ENCODE data around the gene PDPK1.

PDPK1 gene

DNA sequence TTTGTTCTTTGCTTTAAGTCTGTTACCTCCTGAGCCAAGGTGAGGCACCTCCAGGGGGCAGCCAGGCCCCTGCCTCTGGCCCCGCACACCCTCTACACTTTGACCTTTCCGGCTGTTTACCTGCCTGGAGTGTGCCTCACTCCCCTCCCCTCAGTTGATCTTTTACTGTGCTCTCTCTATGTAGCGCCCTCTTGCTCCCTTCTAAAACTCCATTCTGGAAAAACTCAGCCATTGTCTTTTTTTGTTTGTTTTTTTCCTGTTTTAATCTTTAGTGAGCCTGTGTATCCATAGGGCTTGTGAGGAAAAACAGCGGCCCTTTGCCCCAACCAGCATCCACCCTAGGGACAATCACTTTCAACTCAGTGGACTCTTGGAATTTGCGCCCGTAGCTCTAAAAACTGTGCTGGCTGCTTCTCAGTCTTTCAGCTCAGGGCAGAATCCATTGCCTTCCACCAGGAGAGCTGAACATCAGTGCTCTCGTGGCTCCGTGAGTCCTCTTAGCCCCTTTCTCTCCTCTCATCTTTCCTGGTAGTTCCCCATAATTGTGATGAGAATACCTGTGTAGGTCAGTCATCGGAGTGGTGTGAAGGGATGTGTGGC is 13.4 kb upstream of the PDPK1 start:
- Histone ChIP-seq H3K9ac (ENCODE audit: low read depth, low read length, poor library complexity, severe bottlenecking) (no peak overlapping the region), H3K27me3 (ENCODE audit: insufficient read depth, low read length, poor library complexity, severe bottlenecking) (no peaks in the 10 kb centered on the region), H2AFZ (ENCODE audit: low read length) (no peak overlapping the region), H3K36me3 (ENCODE audit: insufficient read depth, low read length) (no peaks in the 10 kb centered on the region), H3K4me1 (ENCODE audit: insufficient read depth, low read length, poor library complexity, severe bottlenecking) (no peaks in the 10 kb centered on the region), H3K9me3 (ENCODE audit: insufficient read depth, low read depth, low read length) (no peaks in the 10 kb centered on the region), H3K4me3 (ENCODE audit: low read length, poor library complexity, severe bottlenecking) (no peak overlapping the region), H3F3A (ENCODE audit: low read depth) (no peaks in the 10 kb centered on the region), H3K4me2 (ENCODE audit: low read depth, low read length, poor library complexity, severe bottlenecking) (no peak overlapping the region), H4K20me1 (ENCODE audit: insufficient read depth, low read length, poor library complexity, severe bottlenecking) (no peaks in the 10 kb centered on the region), H3K9me2 (replicated peaks; ENCODE audit: low read depth, low read length) (no peaks in the 10 kb centered on the region), H3K79me2 (ENCODE audit: insufficient read depth, low read length) (0 out of 2 replicates have a peak, but pooled peaks cover 5% of the 10 kb centered on the region)
- TF ChIP-seq, protein P1, sequence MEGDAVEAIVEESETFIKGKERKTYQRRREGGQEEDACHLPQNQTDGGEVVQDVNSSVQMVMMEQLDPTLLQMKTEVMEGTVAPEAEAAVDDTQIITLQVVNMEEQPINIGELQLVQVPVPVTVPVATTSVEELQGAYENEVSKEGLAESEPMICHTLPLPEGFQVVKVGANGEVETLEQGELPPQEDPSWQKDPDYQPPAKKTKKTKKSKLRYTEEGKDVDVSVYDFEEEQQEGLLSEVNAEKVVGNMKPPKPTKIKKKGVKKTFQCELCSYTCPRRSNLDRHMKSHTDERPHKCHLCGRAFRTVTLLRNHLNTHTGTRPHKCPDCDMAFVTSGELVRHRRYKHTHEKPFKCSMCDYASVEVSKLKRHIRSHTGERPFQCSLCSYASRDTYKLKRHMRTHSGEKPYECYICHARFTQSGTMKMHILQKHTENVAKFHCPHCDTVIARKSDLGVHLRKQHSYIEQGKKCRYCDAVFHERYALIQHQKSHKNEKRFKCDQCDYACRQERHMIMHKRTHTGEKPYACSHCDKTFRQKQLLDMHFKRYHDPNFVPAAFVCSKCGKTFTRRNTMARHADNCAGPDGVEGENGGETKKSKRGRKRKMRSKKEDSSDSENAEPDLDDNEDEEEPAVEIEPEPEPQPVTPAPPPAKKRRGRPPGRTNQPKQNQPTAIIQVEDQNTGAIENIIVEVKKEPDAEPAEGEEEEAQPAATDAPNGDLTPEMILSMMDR (conservative IDR thresholded peaks at IDR 0.05; ENCODE audit: low read length) = no peak
- TF ChIP-seq EZH2phosphoT487 (IDR thresholded peaks at IDR 0.05; ENCODE audit: borderline replicate concordance) = no peak

DNA sequence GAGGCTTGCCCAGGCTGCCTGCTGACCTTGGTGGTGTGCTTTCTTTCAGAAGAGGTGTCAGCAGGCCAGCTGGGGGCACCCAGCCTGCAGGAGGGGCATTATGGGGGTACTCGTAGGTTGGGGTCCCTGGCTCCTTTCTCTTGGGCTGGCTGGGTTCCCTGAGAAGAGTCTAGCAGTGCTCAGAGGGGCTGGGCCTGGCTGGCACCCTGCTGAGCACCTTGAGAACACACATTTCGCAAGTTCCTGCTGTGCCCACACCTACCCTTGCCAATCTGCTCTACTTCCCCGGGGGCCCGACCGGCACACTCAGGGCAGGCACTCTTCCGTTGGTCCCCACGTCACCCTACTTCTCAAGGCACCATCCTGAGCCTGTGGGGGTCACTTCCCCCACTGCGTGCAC is 11.7 kb upstream of the PDPK1 start:
- H3K9ac ChIP-seq (ENCODE audit: low read depth, low read length, poor library complexity, severe bottlenecking) = no peak overlapping the region
- no peaks in the 10 kb centered on the region for H4K20me1 ChIP-seq (ENCODE audit: insufficient read depth, low read length, poor library complexity, severe bottlenecking)
- H3K4me2 ChIP-seq (ENCODE audit: low read depth, low read length, poor library complexity, severe bottlenecking) = no peak overlapping the region
- no peak overlapping the region for H3K4me3 ChIP-seq (ENCODE audit: low read length, poor library complexity, severe bottlenecking)
- H3K36me3 ChIP-seq (ENCODE audit: insufficient read depth, low read length) = no peaks in the 10 kb centered on the region
- TF ChIP-seq, protein P1 (conservative IDR thresholded peaks at IDR 0.05; ENCODE audit: low read length) = no peak
- TF ChIP-seq EZH2phosphoT487 (IDR thresholded peaks at IDR 0.05; ENCODE audit: borderline replicate concordance) = no peak
- no peaks in the 10 kb centered on the region for H3K9me3 ChIP-seq (ENCODE audit: insufficient read depth, low read depth, low read length)
- no peaks in the 10 kb centered on the region for H3F3A ChIP-seq (ENCODE audit: low read depth)
- no peaks in the 10 kb centered on the region for H3K4me1 ChIP-seq (ENCODE audit: insufficient read depth, low read length, poor library complexity, severe bottlenecking)
- no peaks in the 10 kb centered on the region for H3K79me2 ChIP-seq (ENCODE audit: insufficient read depth, low read length)
- no peaks in the 10 kb centered on the region for H3K27me3 ChIP-seq (ENCODE audit: insufficient read depth, low read length, poor library complexity, severe bottlenecking)
- H3K9me2 ChIP-seq (replicated peaks; ENCODE audit: low read depth, low read length) = no peaks in the 10 kb centered on the region
- no peak overlapping the region for H2AFZ ChIP-seq (ENCODE audit: low read length)

DNA sequence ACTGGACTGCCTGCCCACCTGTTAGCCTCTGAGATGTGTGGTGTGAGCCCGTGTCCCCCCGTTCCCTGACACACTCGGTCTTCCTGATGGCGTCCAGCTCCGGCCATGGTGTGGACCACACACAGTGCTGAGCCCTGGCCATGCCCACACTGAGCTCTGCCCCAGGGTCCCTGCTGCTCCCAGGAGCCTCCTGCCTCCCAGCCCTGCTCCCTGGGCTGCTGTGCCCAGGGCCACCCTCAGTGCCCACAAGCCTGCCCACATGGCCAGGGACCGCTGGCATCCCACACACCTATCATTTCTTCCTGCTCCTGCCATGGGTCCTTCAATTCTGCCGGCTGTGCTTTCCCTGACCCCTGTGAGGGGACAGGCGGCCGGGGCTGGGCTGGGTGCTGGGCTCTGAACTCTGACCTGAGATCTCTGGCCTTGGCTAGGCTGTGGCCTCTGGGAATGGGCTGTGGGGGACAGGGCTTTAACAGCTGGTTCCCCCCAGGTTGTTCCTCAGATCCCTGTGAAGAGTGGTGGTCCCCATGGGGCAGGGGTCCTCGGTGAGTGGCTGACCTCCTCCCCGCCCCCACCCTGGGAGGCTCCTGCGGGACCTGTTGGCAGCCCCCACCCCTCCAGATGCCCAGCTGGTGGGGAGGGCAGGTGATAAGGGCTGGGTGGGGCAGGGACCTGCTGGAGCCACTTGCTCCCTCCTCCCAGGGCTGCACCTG is 10.6 kb upstream of the PDPK1 start:
- H3K9me2 ChIP-seq (replicated peaks; ENCODE audit: low read depth, low read length) = no peaks in the 10 kb centered on the region
- no peak overlapping the region for H3K4me3 ChIP-seq (ENCODE audit: low read length, poor library complexity, severe bottlenecking)
- H3K27me3 ChIP-seq (ENCODE audit: insufficient read depth, low read length, poor library complexity, severe bottlenecking) = no peaks in the 10 kb centered on the region
- no peak overlapping the region for H3K9ac ChIP-seq (ENCODE audit: low read depth, low read length, poor library complexity, severe bottlenecking)
- H3K9me3 ChIP-seq (ENCODE audit: insufficient read depth, low read depth, low read length) = no peaks in the 10 kb centered on the region
- no peak overlapping the region for H3K4me2 ChIP-seq (ENCODE audit: low read depth, low read length, poor library complexity, severe bottlenecking)
- peaks cover 5% of the 10 kb centered on the region for H3K4me1 ChIP-seq (ENCODE audit: insufficient read depth, low read length, poor library complexity, severe bottlenecking)
- H4K20me1 ChIP-seq (ENCODE audit: insufficient read depth, low read length, poor library complexity, severe bottlenecking) = no peaks in the 10 kb centered on the region
- H3K36me3 ChIP-seq (ENCODE audit: insufficient read depth, low read length) = no peaks in the 10 kb centered on the region
- H3K79me2 ChIP-seq (ENCODE audit: insufficient read depth, low read length) = no peaks in the 10 kb centered on the region
- no peak overlapping the region for H2AFZ ChIP-seq (ENCODE audit: low read length)
- H3F3A ChIP-seq (ENCODE audit: low read depth) = no peaks in the 10 kb centered on the region
- TF ChIP-seq, protein P1 (conservative IDR thresholded peaks at IDR 0.05; ENCODE audit: low read length) = no peak

Measured in Loucy (cell line).